NB4 (cell line): ENCODE measurements around the gene DBP.

Experiments used
- DNase-seq: peaks from one replicate; pipeline ENCODE4 v3.0.0; 2010; ENCODE audit warnings: low read depth
- H3K4me3 ChIP-seq: one replicate; pipeline ENCODE4 v1.5.1; 2011; ENCODE audit warnings: mild to moderate bottlenecking, low read depth, low read length, moderate library complexity
- CTCF ChIP-seq: IDR thresholded peaks from one replicate; pipeline ENCODE4 v1.5.1; 2012; ENCODE audit warnings: low read depth, low read length
- MAX ChIP-seq: IDR thresholded peaks from 2 replicates; pipeline ENCODE4 v1.6.1; 2011; ENCODE audit warnings: low read depth, low read length
- MYC ChIP-seq: IDR thresholded peaks from 2 replicates; pipeline ENCODE4 v1.6.1; 2011; ENCODE audit warnings: low read depth, low read length
- POLR2A ChIP-seq: IDR thresholded peaks from 2 replicates; pipeline ENCODE4 v1.6.1; 2011; ENCODE audit warnings: mild to moderate bottlenecking; ENCODE audit not compliant: insufficient read length; ENCODE audit errors: extremely low read depth

The DBP gene

GRCh38 chr19:48596237-48596636 is 40.9 kb downstream of the DBP start:
- no peak for DNase-seq
- no peak overlapping the region for H3K4me3 ChIP-seq
- no peak for TF ChIP-seq MAX
- TF ChIP-seq POLR2A, result no peak
- no peak for TF ChIP-seq CTCF
- no peak for TF ChIP-seq MYC

- peak; percentile 38 for DNase-seq
- H3K4me3 ChIP-seq, result no peak overlapping the region
- TF ChIP-seq CTCF (no peak), POLR2A (no peak), MAX (no peak), MYC (no peak)
Measured at GRCh38 chr19:48595833-48596232, 41.3 kb downstream of the DBP start.

GRCh38 chr19:48595171-48595570 is 42.0 kb downstream of the DBP start:
- DNase-seq, result no peak
- no peak overlapping the region for H3K4me3 ChIP-seq
- TF ChIP-seq CTCF, result no peak
- no peak for TF ChIP-seq MYC
- TF ChIP-seq MAX, result no peak
- no peak for TF ChIP-seq POLR2A

- DNase-seq, result peak; percentile 81
- no peak overlapping the region for H3K4me3 ChIP-seq
- TF ChIP-seq MAX, result no peak
- TF ChIP-seq POLR2A, result no peak
- TF ChIP-seq MYC, result 0 out of 2 replicates have a peak, but pooled peaks have one; percentile 23
- peak; percentile 65 for TF ChIP-seq CTCF
Measured at GRCh38 chr19:48591021-48591420, 46.2 kb downstream of the DBP start.

GRCh38 chr19:48588670-48589401 is 48.3 kb downstream of the DBP start:
- H3K4me3 ChIP-seq, result peak overlapping the region; percentile 18

More at GRCh38 chr19:48588670-48589401, 48.3 kb downstream of the DBP start:
- DNase-seq, result peak; percentile 100
- TF ChIP-seq POLR2A (peak; percentile 48), CTCF (peak; percentile 100), MAX (peak; percentile 89), MYC (peak; percentile 86)
